Lung (tissue), 12 donors: ENCODE results near the gene STPG3. TPM values are rescaled to one million over a fixed set of nuclear protein-coding genes. Genes with fewer than 3 reads are reported as not detected.

Experiments
- ATAC-seq: fragments of 200-7000 bp; cut with Tn5 transposase; one replicate; pipeline ENCODE4 v1.9.1; 2020; ENCODE audit warnings: moderate number of reproducible peaks; ENCODE audit not compliant: insufficient read depth, low FRiP score
- DNase-seq, 3 donors: peaks; one replicate each; pipeline ENCODE4 v3.0.0-alpha.2; 2013 to 2017
- H3K27ac ChIP-seq, 2 donors: one replicate each; pipeline ENCODE4 v1.5.1; 2013; ENCODE audit warnings: mild to moderate bottlenecking in 2 of 2, moderate library complexity in 2 of 2, control low read depth in 1 of 2, inconsistent platforms in 1 of 2, low read depth in 1 of 2, low read length in 1 of 2
- H3K27me3 ChIP-seq, 3 donors: one replicate each; pipeline ENCODE4 v1.5.1; 2013; ENCODE audit warnings: low read length in 2 of 3; ENCODE audit not compliant: control insufficient read depth in 3 of 3, insufficient read depth in 3 of 3
- H3K36me3 ChIP-seq, 4 donors: one replicate each; pipeline ENCODE4 v1.5.1; 2013; ENCODE audit warnings: low read length in 4 of 4, mild to moderate bottlenecking in 1 of 4, moderate library complexity in 1 of 4; ENCODE audit not compliant: control insufficient read depth in 4 of 4, insufficient read depth in 4 of 4
- H3K4me1 ChIP-seq, 5 donors: one replicate each; pipeline ENCODE4 v1.5.1; 2013; ENCODE audit warnings: low read length in 5 of 5, mild to moderate bottlenecking in 2 of 5, moderate library complexity in 1 of 5; ENCODE audit not compliant: control insufficient read depth in 5 of 5, insufficient read depth in 5 of 5
- H3K4me3 ChIP-seq: one replicate; pipeline ENCODE4 v1.5.1; 2013; ENCODE audit warnings: mild to moderate bottlenecking, control low read depth, moderate library complexity
- H3K9ac ChIP-seq, 2 donors: one replicate each; pipeline ENCODE4 v1.5.1; 2013; ENCODE audit warnings: low read length in 2 of 2, control low read depth in 1 of 2; ENCODE audit not compliant: insufficient read depth in 1 of 2
- H3K9me3 ChIP-seq, 4 donors: one replicate each; pipeline ENCODE4 v1.5.1; 2013; ENCODE audit warnings: low read length in 3 of 4, mild to moderate bottlenecking in 1 of 4, moderate library complexity in 1 of 4; ENCODE audit not compliant: control insufficient read depth in 4 of 4, insufficient read depth in 3 of 4
- CTCF ChIP-seq: IDR thresholded peaks from 2 replicates; pipeline ENCODE4 v1.5.1; 2012; ENCODE audit warnings: mild to moderate bottlenecking; ENCODE audit errors: control extremely low read depth, extremely low read depth
- WGBS, 2 donors: extraction: QIAGEN DNeasy Blood & Tissue Kit; methylation state at CpG; one replicate each; pipeline ENCODE4 v1.1.7; 2013; 5-methylcytosine and 5-hydroxymethylcytosine counted together
- polyA plus RNA-seq, 2 donors: library from polyadenylated mRNA; stranded (reverse); fragments of 200-250 nt; gene quantifications; one replicate each; pipeline ENCODE4 v1.2.1, GENCODE V29; 2013
- total RNA-seq, 2 donors: library from RNA; depleted of rRNA in 1 of 2; stranded (reverse); fragments of >200 nt in 1 of 2; gene quantifications; one replicate each; pipeline ENCODE4 v1.2.1, GENCODE V29; 2014 to 2021
- donor health status: control.
- donor health status: control.
- donor health status: Bipolar disorder and iron deficiency.
- donor health status: healthy.
- donor health status: DM: yes; HTN: yes; CAD: no.

STPG3 gene
- total and polyA plus RNA-seq, 4 donors: 0.18 TPM; not detected in 3

GRCh38 chr9:137212520-137212919 lies 38.6 kb upstream of the STPG3 start:
- 88 to 89% methylated on average over 21 of the region's 21 CpGs for WGBS, 2 donors
- peaks cover 0 to 32% (median 6%) of the 10 kb centered on the region in 4 donors for H3K36me3 ChIP-seq
- H3K4me3 ChIP-seq: no peak overlapping the region
- ATAC-seq (no peak), DNase-seq (no peak)
- no peak overlapping the region for H3K27ac ChIP-seq
- H3K27me3 ChIP-seq: no peaks in the 10 kb centered on the region
- no peaks in the 10 kb centered on the region for H3K9me3 ChIP-seq
- TF ChIP-seq CTCF: no peak
- H3K4me1 ChIP-seq: peaks cover 0 to 3% (median 0%) of the 10 kb centered on the region in 5 donors
- H3K9ac ChIP-seq: no peak overlapping the region

- H3K4me3 ChIP-seq: no peak overlapping the region
- peaks cover 0 to 32% (median 6%) of the 10 kb centered on the region in 4 donors for H3K36me3 ChIP-seq
- no peak overlapping the region for H3K9ac ChIP-seq
- 91 to 95% methylated on average over 48 to 49 of the region's 49 CpGs for WGBS, 2 donors
- DNase-seq (no peak), ATAC-seq (no peak)
- TF ChIP-seq CTCF: no peak
- no peak overlapping the region for H3K27ac ChIP-seq
- no peaks in the 10 kb centered on the region for H3K27me3 ChIP-seq
- H3K4me1 ChIP-seq: peaks cover 0 to 10% (median 0%) of the 10 kb centered on the region in 5 donors
- no peaks in the 10 kb centered on the region for H3K9me3 ChIP-seq
Measured at GRCh38 chr9:137213160-137214060, 37.7 kb upstream of the STPG3 start.

DNA sequence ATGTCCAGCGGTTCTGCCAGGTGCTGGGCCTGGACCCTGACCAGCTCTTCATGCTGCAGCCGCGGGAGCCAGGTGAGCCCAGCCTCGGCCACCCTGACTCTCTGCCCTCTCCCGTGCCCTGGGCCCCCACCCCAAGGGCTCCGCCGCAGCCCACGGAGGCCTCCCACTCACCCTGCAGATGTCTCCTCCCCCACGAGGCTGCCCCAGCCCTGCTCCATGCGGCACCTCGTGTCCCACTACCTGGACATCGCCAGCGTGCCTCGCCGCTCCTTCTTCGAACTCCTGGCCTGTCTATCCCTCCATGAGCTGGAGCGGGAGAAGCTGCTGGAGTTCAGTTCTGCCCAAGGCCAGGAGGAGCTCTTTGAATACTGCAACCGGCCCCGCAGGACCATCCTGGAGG lies 36.5 kb upstream of the STPG3 start:
- no peak for DNase-seq
- Histone ChIP-seq H3K36me3 (peaks cover 0 to 26% (median 3%) of the 10 kb centered on the region in 4 donors), H3K9me3 (no peaks in the 10 kb centered on the region), H3K27ac (no peak overlapping the region), H3K27me3 (no peaks in the 10 kb centered on the region), H3K4me1 (peaks cover 0 to 14% (median 0%) of the 10 kb centered on the region in 5 donors), H3K4me3 (no peak overlapping the region), H3K9ac (no peak overlapping the region)
- 96 to 97% methylated on average over 19 of the region's 19 CpGs for WGBS, 2 donors
- no peak for ATAC-seq
- no peak for TF ChIP-seq CTCF
